Stimulated activated CD4-positive, alpha-beta T cell treated with anti-CD3 and anti-CD28 coated beads, Interleukin-4, amount 100 ng/mL, for 4 hours (primary cell): ENCODE results near the gene ERGIC1.
A peak's percentile ranks its signal among the peaks of the same experiment; 100 is the strongest.
"Not testable (repeated sequence)": the region's sequence is repeated elsewhere in the genome, so short reads cannot be mapped to it uniquely, and the experiment has no call there.

Source experiments
- DNase-seq, 2 experiments: peaks; one replicate each; pipeline ENCODE4 v3.0.0-alpha.2; 2020

ERGIC1 gene

DNA sequence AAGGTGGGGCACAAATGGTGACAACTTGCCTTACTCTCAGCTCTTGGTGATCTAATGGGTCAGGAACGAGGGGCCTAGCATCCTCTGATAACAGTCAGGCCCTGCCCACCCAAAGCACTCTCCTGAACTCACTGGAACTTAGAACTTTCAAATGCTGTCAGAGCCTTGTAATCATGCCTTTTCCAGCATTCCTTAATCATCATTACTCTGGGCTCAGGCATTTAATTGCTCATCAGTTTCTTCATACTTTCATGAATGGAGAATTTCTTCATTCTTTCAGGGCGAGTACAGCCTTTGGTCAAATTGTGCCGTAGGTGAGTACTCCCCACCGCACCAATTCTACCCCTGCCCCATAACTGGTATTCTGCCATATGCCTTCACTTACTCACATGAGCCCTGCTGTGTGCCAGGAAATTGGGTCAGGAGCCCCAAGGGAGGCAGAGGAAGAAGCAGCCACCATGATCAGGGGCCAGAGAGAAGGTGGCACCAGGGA, 32.8 kb upstream of the ERGIC1 start:
- DNase-seq = no peak

DNA sequence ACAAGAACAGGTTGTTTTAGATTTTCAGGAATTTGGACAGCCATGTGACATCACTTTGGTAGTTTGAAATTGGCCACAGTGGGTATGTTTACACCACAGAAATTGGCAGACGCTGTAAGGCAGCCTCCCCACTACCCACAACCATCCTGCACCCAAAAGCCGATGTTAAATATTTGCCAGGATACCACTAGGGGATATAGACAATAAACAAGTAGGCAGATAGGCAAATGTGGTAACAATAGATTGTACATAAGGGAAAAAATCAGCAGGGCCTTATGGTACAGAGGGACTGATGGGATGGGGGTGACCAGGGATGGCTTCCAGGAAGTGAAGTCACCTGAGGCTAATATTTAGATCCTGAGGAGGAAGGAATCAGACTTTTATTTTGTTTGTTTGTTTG, 31.9 kb upstream of the ERGIC1 start:
- no peak for DNase-seq

DNA sequence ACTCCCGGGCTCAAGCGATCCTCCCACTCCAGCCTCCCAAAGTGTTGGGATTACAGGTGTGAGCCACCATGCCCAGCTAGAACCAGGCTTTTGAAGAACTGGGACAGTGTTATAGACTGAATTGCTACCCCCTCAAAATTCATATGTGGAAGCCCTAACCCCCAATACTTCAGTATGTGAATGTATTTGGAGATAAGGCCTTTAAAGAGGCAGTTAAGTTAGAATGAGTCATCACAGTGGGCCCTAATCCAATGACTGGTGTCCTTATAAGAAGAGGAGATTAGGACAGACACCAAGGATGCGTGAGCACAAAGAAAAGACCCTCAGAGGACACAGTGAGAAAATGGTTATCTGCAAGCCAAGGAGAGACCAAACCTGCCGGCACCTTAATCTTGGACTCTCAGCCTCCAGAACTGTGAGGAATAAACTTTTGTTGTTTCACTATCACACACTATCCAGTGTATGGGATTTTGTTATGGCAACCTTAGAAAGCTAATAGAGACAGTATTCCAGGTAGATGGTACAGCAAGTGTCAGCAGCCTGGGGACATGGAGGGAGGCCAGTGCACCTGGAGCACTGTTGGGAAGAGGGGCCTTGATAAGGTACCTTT, 31.4 kb upstream of the ERGIC1 start:
- no peak for DNase-seq

DNA sequence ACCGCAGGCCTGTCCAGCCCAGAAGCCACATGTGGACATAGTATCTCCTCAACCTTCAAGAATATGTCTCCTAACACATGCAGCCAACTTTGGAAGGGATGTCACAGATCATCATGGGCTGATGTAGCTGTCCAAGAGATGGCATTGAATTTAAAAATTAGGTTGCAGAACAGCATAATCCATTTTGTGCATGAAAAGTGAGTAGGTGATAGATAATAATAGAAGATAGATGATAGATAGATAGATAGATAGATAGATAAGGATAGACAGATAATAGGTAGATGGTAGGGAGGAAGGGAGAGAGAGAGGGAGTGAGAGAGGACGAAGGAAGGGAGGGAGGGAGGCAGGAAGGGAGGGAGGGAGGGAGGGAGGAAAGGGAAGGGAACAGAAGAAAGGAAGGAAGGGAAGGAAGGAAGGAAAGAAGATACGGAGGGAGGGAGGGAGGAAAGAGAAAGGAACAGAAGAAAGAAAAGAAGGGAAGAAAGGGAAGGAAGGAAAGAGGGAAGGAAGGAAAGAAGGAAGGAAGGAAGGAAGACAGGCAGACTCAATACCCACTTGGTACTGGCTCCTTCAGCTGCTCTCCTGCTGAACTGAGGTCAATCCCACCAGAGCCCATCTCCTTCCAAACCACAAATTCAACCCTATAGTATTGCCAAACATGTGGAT, 28.9 kb upstream of the ERGIC1 start:
- DNase-seq = no peak

DNA sequence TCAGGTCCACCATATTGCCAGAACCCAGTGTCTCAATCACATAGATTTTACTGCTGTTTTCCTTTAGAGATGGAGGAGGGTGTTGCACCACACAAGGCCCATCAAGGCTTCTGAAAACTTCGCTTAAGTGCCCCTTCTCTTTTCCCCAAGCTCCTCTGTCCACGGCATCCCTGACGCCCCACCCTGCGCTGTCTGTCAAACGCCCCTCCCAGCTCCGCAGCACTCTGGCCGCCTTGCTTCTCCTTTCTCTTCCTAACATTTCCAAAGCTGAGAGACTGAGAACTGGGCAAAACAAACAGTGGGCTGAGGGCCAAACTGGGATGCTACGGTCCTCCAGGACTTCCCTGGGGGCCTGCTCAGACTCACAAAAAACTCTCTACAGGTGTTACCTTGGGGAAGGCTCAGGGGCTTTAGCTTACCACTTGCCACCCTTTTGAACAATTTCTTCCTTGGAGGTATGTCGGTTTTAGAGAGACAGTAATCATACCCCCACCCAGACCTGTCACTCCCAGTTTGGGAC, 28.3 kb upstream of the ERGIC1 start:
- DNase-seq = no peak

DNA sequence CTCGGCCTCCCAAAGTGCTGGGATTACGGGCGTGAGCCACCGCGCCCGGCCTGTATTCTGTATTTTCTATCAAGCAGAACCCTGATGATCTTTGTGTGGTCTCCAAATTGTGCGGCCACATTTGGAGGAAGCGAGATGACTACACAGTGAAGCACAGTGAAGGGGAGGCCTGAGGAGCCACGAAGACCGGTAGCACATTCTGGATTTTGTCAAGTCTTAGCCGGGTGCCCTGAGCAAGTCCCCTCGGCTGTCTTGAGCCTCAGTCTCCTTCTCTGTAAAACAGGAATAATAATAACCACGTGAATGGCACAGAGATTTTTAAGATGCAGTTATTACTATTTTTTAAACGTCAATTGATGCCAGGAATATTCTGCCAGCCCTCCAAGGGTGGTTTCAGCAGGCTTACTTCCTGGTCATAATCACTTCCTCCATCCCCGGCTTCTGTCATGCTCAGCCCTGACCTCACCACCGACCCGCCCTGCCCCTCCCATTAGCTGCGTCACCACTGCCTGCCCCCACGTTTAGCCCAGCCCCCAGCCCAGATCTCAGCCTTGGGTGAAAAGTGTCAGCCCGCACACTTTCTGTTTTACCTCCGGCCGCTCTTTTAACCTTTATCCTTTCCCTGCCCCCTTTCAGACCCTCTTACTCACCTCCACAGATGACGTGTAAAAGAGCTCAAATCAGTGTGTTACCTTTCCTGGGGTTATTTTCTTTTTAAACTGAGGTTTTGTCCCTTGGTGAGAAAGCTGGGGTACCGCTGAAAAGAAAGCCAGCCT, 27.0 kb upstream of the ERGIC1 start:
- peak; percentile 82 to 85 for DNase-seq

DNA sequence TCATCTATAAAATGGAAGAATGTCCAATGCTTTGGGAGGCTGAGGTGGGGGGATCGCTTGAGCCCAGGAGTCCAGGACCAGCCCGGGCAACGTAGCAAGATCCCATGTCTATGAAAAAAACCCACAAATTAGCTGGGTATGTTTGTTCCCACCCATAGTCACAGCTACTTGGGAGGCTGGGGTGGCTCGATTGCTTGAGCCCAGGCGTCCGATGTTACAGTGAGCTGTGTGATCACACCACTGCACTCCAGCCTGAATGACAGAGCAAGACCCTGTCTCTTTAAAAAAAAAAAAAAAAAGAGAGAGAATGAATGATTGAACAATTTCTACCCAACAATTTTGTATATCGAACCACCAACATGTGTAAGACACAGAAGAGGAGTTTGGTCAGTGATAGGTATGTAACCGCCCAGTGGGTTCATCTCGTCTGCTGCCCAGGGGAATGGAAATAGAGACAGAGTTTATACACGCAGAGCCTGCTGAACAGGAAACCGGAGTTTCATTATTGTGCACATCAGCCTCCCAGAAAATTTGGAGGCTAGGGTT, 26.2 kb upstream of the ERGIC1 start:
- DNase-seq = no peak

DNA sequence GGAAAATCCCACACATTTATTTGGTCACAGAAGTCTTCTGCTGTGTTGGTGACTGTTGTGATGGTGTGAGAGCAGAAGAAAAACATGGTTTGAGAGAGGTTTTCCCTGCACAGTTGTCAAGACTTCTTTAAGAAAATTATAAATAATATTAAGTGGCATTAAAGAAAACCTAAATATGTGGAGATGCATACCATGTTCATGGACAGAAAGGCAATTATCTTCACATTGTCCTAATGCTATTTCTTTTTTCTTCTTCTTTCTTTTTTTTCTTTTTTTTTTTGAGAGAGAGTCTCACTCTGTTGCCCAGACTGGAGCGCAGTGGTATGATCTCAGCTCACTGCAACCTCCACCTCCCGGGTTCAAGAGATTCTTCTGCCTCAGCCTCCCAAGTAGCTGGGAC, 24.3 kb upstream of the ERGIC1 start:
- DNase-seq = no peak

DNA sequence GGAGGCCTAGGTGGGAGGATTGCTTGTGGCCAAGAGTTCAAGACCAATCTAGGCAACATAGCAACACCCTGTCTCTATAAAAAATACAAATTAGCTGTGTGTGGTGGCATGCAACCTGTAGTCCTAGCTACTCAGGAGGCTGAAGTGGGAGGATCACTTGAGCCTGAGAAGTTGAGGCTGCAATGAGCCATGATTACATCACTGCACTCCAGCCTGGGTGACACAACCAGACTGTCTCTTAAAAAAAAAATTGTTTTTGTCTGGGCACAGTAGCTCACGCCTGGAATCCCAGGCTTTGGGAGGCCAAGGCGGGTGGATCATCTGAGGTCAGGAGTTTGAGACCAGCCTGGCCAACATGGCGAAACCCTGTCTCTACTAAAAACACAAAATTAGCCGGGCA, 23.1 kb upstream of the ERGIC1 start:
- not testable (repeated sequence) for DNase-seq

DNA sequence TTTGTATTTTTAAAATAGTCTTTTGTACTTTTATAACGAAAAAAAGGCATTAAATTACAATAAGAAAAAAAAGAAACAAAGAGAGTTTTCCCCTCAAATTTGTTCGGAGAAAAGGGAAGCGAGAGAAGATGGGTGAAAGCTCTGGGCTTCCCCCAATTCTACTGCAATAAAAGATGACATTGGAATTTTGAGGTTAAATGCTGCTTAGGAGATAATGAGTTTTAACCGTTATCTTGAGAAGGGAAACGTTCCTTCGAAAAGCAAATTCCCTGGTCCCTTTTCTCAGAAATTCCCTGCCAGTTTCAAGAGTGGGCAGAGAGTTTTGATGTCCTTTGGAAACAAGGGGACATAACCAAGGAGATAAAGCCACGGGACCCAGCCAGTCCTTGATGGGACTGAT, 18.4 kb upstream of the ERGIC1 start:
- DNase-seq = no peak

DNA sequence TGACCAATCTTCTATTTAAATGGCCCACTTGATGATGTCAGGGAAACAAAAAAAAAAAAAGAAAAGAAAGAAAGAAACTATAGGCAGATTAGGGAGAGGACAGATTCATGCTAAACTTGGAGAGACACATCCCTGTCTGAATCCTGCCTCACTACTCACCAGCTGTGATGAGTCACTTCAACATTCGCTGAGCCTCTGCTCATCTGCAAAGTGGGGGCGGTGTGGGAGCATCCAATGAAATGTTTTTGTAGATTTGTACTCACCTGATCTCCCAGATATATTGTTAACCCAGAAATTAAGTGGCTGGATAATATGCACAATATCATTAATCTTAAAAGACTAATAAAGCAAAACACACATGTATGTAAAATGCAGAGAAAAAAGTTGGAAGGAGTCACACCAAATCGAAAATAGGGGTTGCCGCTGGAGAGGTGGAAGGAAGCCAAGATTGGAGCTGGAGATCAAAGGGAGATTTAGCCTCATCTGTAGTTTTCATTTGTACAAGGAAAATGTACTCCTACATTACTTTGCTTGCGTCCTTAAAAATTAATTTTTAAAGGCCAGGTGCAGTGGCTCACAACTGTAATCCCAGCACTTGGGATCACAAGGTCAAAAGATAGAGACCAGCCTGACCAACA, 17.0 kb upstream of the ERGIC1 start:
- no peak for DNase-seq

DNA sequence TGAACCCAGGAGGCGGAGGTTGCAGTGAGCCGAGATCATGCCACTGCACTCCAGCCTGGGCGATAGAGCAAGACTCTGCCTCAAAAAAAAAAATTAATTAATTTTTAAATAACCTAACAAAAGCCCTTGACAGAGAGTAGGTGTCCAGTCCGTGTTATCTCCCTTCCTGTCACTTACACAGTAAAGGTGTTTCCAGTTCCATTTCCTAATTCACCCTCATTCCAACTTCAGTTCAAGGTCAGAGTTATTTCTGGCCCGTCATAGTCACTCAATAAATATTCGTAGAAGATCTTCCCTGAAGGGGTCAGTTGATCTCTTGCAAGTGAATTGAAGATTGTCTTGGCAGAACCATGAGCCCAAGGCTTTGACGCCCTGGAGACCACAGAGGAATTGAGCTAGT, 16.4 kb upstream of the ERGIC1 start:
- no peak for DNase-seq

DNA sequence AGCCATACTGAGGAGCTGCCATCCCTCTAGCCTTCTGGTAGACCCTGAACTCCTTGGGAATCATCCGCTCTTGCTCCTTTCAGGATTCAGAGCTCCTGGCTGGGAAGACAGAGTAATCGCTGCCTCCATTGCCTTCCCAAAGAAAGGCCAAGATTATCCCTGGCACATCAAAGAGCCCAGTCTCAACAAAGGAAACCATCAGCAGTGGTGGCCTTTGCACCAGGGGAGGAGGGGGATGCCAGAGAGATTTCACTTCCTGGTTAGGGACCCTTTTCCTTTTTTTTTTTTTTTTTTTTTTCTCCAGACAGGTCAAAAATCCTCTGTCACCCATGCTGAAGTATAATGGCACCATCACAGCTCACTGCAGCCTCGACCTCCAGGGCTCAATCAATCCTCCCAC, 16.0 kb upstream of the ERGIC1 start:
- DNase-seq = no peak

DNA sequence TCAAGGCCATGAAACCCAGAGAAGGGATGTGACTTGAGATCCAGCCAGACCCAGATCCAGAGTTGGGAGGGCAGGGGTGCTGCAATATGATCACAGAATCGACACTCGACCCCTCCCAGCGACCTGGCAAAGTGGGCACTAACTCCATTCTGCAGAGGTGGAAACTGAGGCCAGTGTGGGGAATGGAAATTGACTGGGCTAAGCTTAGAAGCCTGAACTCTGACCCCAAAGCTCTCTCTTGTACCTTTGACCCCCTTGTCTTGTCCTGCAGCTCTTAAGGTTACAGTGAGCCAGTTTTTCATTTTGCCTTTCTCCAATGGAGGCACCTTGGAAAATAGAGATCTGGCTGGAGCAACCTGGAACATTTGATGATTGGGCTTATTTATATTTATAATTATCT, 14.5 kb upstream of the ERGIC1 start:
- DNase-seq = no peak

DNA sequence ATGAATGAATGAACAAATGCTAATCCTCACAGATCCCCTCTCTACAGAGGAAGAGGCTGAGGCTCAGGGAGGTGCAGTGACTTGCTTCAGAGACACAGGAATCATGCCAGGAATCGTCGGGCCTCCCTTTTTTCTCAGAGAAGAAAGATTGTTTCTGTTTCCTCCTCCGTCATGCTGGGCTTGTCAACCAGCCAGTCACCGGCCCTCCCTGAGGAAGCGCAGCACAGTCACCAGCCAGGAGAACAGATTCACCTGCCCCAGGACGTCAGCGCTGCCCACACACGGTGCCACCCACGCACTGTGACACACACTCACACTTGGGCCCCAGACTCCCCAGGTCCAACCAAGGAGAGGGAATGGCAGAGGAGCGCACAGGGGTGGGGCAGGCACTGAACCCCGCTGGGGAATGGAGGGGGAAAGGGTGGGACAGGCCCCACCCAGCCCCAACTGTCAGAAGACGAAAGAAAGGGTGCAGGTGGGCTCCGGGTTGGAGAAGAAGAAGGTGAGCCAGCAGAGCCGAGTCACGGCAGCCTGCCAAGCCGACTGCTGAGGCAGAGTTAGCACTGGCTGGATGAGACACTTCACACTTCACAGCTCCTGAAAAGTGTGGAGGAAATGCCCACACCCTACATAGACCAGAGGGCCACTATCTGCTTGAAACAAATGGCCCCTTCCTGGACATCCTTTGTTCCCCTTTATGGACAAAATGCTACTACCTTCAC, 13.8 kb upstream of the ERGIC1 start:
- DNase-seq = peak in 1 of 2 experiments; percentile 76

DNA sequence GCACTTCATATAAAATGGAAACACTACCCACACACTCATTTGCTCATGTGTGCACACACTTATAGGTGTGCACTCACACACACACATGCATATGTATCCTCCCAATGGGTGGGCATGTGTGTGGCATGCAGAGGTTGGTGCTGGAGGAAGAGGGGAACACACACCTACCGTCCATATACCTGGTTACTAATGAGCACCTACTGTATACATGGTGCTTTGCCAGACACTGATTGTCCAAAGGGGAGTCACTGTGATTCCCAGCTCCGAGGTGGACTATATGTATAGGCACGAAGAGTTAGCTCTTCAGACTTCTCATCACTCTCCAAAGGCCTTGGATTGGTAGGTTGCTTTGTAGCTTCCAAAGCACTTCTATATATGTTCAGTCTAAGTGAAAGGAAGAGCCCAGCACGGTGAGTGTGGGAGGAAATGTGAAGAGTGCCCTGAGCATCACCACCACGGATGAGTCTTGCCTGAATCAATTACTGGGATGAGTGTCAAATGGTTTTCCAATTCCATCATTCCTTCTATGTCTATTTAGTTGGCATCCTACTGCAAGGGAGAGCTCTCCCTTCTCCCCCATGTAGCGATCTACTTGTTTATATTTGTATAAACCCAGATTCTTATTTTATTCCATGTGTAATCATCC, 12.6 kb upstream of the ERGIC1 start:
- DNase-seq = no peak

DNA sequence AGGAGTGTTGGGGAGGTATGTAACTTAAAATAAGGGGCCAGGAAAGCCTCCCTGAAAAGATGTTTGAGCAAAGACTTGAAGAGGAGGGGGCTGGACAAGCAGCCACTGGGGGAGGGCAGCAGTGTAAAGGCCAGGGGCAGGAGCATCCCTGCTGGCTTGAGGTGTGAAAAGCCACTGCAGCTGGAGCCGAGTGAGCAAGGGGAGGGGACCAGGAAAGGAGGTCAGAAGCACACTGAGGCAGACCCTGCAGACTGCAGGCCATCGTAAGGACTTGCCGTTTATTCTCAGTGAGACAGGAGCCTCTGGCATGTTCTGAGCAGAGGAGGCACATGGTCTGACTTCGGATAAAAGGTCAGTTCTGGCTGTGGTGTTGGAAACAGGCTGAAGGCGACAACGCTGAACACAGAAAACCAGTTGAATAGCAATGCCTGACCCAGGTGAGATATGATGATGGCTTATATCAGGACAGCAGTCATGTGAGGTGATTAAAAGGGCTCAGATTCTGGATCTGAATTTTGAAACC, 10.2 kb upstream of the ERGIC1 start:
- no peak for DNase-seq

DNA sequence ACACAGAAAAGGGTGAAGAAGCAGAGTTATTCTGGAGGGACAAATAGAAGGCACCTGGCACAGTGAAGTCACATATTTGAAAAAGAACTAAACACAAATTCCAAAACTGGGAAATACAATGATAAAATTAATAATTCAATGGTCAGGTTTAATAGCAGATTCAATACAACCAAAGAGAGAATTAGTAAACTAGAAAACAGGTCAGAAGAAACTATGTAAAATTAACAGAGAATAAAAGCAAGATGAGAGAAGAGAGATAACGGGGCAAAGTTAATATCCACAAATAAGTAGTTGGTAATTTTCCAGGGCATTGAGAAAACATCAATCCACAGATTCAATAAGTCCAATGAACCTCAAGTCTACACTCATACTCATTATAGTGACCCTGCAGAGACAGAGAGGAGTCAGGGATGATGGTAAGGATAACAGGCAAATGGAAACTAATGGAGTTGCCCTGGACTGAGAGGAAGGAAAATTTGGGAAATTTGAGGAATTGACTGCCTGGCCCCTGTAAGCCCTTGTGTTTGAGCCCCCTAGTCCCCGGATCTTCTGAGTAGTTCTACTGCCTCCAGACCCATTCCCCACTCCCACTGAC, 8.3 kb upstream of the ERGIC1 start:
- DNase-seq = no peak

DNA sequence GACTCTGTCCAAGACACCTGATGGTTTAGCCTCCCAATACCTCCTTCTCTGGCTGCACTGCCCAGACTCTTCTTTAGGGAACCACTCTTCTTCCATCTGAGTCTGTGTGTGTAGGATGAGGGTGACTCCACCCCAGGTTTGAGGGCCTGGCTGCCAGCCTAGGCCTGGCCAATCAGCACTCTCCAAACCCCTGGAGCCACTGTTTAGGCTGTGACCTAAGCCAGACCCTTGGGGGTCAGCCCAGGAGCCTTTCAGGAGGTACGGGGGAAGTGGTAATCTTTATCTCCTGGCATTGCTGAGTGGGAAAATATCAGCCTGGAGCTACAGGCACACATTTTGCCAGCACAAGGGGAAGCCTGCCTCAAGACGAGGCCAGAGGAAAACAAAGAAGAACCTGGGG, 6.2 kb upstream of the ERGIC1 start:
- DNase-seq = no peak

DNA sequence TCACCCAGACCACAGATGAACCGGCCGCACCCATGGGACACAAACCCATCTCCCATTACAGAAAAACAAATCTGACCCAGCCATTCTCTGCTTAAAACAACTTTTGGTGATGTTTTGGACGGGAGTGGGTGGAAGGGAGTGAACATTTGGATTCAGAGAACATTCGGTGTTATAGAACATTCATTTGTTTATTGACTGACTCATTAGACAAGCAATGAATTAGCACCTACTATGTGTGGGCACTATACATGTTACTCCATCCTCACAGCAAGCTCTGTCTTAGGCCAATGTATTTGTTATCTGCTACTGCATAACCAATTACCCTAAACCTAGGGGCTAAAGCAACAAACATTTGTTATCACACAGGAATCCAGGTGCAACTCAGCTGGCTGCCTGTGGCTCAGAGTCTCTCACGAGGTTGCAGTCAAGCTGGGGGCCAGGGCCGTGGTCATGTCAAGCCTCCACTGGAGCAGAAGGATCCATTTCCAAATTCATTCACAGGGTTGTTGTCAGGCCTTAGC, 5.1 kb upstream of the ERGIC1 start:
- no peak for DNase-seq

DNA sequence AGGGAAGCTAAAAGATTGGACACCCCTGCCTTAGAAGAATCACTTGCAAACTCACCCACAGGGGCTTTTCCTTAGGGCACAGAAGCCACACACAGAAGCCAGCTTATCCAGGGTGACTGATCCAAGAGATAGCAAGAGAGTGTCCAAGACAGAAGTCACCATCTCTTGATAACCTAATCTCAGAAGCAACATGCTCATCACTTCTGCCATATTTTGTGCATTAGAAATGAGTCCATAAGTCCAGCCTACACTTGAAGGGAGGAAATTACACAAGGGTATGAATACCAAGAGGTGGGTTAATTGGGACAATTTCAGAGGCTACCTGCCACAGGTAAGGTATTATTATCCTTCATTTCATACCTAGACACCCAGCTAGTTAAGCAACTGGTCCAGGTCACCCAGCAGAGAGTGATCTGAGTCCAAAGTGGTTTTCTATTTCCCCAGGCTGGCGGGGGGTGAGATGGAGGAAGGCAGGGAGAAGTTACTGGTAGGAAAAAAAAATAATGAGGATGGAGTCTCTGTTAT, 3.7 kb upstream of the ERGIC1 start:
- DNase-seq = no peak
